ENCODE measurements around the gene NALCN. TPM values are rescaled to one million over a fixed set of nuclear protein-coding genes. Genes with fewer than 3 reads are reported as not detected.
A peak's percentile ranks its signal among the peaks of the same experiment; 100 is the strongest.

The NALCN gene
- total and polyA plus RNA-seq, 2 donors (not counting 1 experiment from before 2014, with no cell fraction given) = 1.5 to 2.7 TPM

DNA sequence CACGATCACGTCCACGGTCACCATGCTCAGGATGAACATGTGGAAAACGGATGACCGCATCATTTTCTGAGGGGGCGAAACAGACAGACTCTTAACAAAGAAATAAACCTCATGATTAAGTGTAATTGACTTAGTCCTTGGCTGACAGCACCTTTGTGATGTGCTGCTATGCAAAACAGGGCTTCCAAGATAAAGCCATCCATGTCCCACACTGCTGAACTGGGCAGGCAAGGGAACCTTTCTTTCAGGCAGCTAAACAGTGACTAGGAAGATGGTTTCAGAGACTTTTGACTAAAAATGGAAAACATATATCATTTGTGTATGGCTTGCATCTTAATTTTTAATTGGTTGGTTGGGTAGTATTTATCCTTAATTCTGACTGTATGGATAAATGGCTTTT, 157.8 kb downstream of the NALCN start:
- no peaks in the 10 kb centered on the region for H3K36me3 ChIP-seq (ENCODE audit: control insufficient read depth, insufficient read depth, low read length)
- no peak overlapping the region for H3K9ac ChIP-seq (ENCODE audit: insufficient read depth, low read length)
- no peaks in the 10 kb centered on the region for H3K79me2 ChIP-seq (ENCODE audit: control insufficient read depth, insufficient read depth, low read length)
- H3K27me3 ChIP-seq (ENCODE audit: control insufficient read depth, insufficient read depth, low read length) = no peaks in the 10 kb centered on the region
- no peak for DNase-seq (ENCODE audit: low read depth in 2 of 2)
- H3K27ac ChIP-seq (ENCODE audit: insufficient read depth, low read length) = peak overlapping the region; percentile 48
- H3K4me1 ChIP-seq (ENCODE audit: control insufficient read depth, extremely low read depth, insufficient read depth, low read length) = peaks cover 7% of the 10 kb centered on the region
- TF ChIP-seq CTCF (conservative IDR thresholded peaks at IDR 0.05 in 1 of 2, IDR thresholded peaks at IDR 0.05 in 1 of 2; ENCODE audit: low read depth in 1 of 2, low read length in 2 of 2) = no peak
- TF ChIP-seq EZH2 (IDR thresholded peaks at IDR 0.05; ENCODE audit: low read length, missing control alignments) = no peak
- no peaks in the 10 kb centered on the region for H4K20me1 ChIP-seq (ENCODE audit: control insufficient read depth, extremely low read depth, insufficient read depth, low read length)
- no peak overlapping the region for H3K4me3 ChIP-seq (replicated peaks in 1 of 4; ENCODE audit: control extremely low read depth in 1 of 4, insufficient read depth in 1 of 4, low read depth in 3 of 4, low read length in 4 of 4)
- no peaks in the 10 kb centered on the region for H3K9me3 ChIP-seq (ENCODE audit: control insufficient read depth, insufficient read depth, low read depth, low read length)
- peak overlapping the region; percentile 65 for H2AFZ ChIP-seq (ENCODE audit: low read length)
- no peak overlapping the region for H3K4me2 ChIP-seq (ENCODE audit: extremely low read depth, insufficient read depth, low read length)

- Histone ChIP-seq H3K27me3 (ENCODE audit: control insufficient read depth, insufficient read depth, low read length) (no peaks in the 10 kb centered on the region), H4K20me1 (ENCODE audit: control insufficient read depth, extremely low read depth, insufficient read depth, low read length) (no peaks in the 10 kb centered on the region), H3K9ac (ENCODE audit: insufficient read depth, low read length) (no peak overlapping the region), H3K9me3 (ENCODE audit: control insufficient read depth, insufficient read depth, low read depth, low read length) (no peaks in the 10 kb centered on the region), H3K4me3 (replicated peaks in 1 of 4; ENCODE audit: control extremely low read depth in 1 of 4, insufficient read depth in 1 of 4, low read depth in 3 of 4, low read length in 4 of 4) (no peak overlapping the region), H3K27ac (ENCODE audit: insufficient read depth, low read length) (peak overlapping the region; percentile 48), H3K36me3 (ENCODE audit: control insufficient read depth, insufficient read depth, low read length) (no peaks in the 10 kb centered on the region), H2AFZ (ENCODE audit: low read length) (peak overlapping the region; percentile 65), H3K4me1 (ENCODE audit: control insufficient read depth, extremely low read depth, insufficient read depth, low read length) (peaks cover 7% of the 10 kb centered on the region), H3K4me2 (ENCODE audit: extremely low read depth, insufficient read depth, low read length) (no peak overlapping the region), H3K79me2 (ENCODE audit: control insufficient read depth, insufficient read depth, low read length) (no peaks in the 10 kb centered on the region)
- TF ChIP-seq EZH2 (IDR thresholded peaks at IDR 0.05; ENCODE audit: low read length, missing control alignments) (no peak), CTCF (conservative IDR thresholded peaks at IDR 0.05 in 1 of 2, IDR thresholded peaks at IDR 0.05 in 1 of 2; ENCODE audit: low read depth in 1 of 2, low read length in 2 of 2) (no peak)
- peak; percentile 70 to 95 for DNase-seq (ENCODE audit: low read depth in 2 of 2)
Observed at GRCh38 chr13:101258071-101258470, 158.2 kb downstream of the NALCN start.

GRCh38 chr13:101248739-101249514, 167.4 kb downstream of the NALCN start:
- no peak for DNase-seq (ENCODE audit: low read depth in 2 of 2)
- Histone ChIP-seq H3K36me3 (ENCODE audit: control insufficient read depth, insufficient read depth, low read length) (no peaks in the 10 kb centered on the region), H3K4me1 (ENCODE audit: control insufficient read depth, extremely low read depth, insufficient read depth, low read length) (no peaks in the 10 kb centered on the region), H3K9ac (ENCODE audit: insufficient read depth, low read length) (no peak overlapping the region), H2AFZ (ENCODE audit: low read length) (no peak overlapping the region), H4K20me1 (ENCODE audit: control insufficient read depth, extremely low read depth, insufficient read depth, low read length) (no peaks in the 10 kb centered on the region), H3K27me3 (ENCODE audit: control insufficient read depth, insufficient read depth, low read length) (no peaks in the 10 kb centered on the region), H3K4me3 (replicated peaks in 1 of 4; ENCODE audit: control extremely low read depth in 1 of 4, insufficient read depth in 1 of 4, low read depth in 3 of 4, low read length in 4 of 4) (no peak overlapping the region), H3K9me3 (ENCODE audit: control insufficient read depth, insufficient read depth, low read depth, low read length) (no peaks in the 10 kb centered on the region), H3K4me2 (ENCODE audit: extremely low read depth, insufficient read depth, low read length) (no peak overlapping the region), H3K27ac (ENCODE audit: insufficient read depth, low read length) (no peak overlapping the region), H3K79me2 (ENCODE audit: control insufficient read depth, insufficient read depth, low read length) (no peaks in the 10 kb centered on the region)
- TF ChIP-seq CTCF (conservative IDR thresholded peaks at IDR 0.05 in 1 of 2, IDR thresholded peaks at IDR 0.05 in 1 of 2; ENCODE audit: low read depth in 1 of 2, low read length in 2 of 2) (no peak), EZH2 (IDR thresholded peaks at IDR 0.05; ENCODE audit: low read length, missing control alignments) (no peak)

Measured in fibroblast of lung (primary cell).